Brain microvascular endothelial cell (primary cell): ENCODE data around the gene STAT3.

Experiments used
- DNase-seq: peaks from one replicate; pipeline ENCODE4 v3.0.0-alpha.2; 2020
- H3K27ac ChIP-seq: fragments of 250-450 bp; sonication (Bioruptor Pico); 2 replicates; pipeline ENCODE4 v1.5.1; 2020; ENCODE audit warnings: mild to moderate bottlenecking, moderate library complexity
- H3K27me3 ChIP-seq: fragments of 250-450 bp; sonication (Bioruptor Pico); replicated peaks from 2 replicates; pipeline ENCODE4 v1.5.1; 2020; ENCODE audit warnings: mild to moderate bottlenecking
- H3K36me3 ChIP-seq: fragments of 250-450 bp; sonication (Bioruptor Pico); replicated peaks from 2 replicates; pipeline ENCODE4 v1.5.1; 2020; ENCODE audit warnings: mild to moderate bottlenecking
- H3K4me3 ChIP-seq: 2 replicates; pipeline ENCODE4 v1.5.1; 2011; ENCODE audit warnings: low read depth, mild to moderate bottlenecking, control low read depth, low read length, moderate library complexity
- CTCF ChIP-seq: IDR thresholded peaks from 2 replicates; pipeline ENCODE4 v1.5.1; 2011; ENCODE audit warnings: low read depth, mild to moderate bottlenecking, moderate library complexity, low read length, control low read depth, inconsistent platforms; ENCODE audit errors: missing control alignments
- in situ Hi-C: cut with HindIII; loops from 2 replicates; pipeline ENCODE4 v1.10.0; 2017; ENCODE audit warnings: low sequenced_read_pairs, low pct_ligation_motif_present

STAT3 gene

DNA sequence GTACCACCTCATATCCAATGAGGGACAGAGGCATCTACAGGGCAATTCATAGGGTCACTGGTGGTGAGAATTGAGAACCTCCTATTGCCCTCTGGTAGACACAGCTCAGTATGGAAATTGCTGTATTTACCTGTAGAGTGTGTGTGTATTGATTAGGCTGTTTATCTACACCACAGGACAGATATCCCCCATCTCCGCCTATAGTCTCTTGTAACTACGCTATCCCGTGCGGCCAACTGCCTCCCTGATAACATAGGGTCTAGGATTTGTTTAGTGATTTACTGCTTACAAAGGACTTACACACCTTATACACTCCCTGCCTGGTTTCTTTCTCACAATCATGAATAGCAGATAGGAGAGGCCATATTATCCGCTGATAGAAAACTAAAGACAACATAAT is 1.7 kb upstream of the STAT3 start:
- in situ Hi-C loops = no loop called here
- no peak for DNase-seq
- H3K4me3 ChIP-seq = no peak overlapping the region
- no peak overlapping the region for H3K27ac ChIP-seq
- H3K27me3 ChIP-seq = no peaks in the 10 kb centered on the region
- H3K36me3 ChIP-seq = no peaks in the 10 kb centered on the region
- TF ChIP-seq CTCF = no peak

- Histone ChIP-seq H3K4me3 (peak overlapping the region; percentile 45), H3K27me3 (no peaks in the 10 kb centered on the region), H3K27ac (peak overlapping the region; percentile 90), H3K36me3 (no peaks in the 10 kb centered on the region)
- in situ Hi-C loops = no loop called here
- DNase-seq = no peak
- no peak for TF ChIP-seq CTCF
Observed at GRCh38 chr17:42389135-42389417, 834 bp upstream of the STAT3 start.

- in situ Hi-C loops = no loop called here
- no peak for DNase-seq
- Histone ChIP-seq H3K4me3 (peak overlapping the region; percentile 93), H3K27ac (peak overlapping the region; percentile 82), H3K36me3 (no peaks in the 10 kb centered on the region), H3K27me3 (no peaks in the 10 kb centered on the region)
- no peak for TF ChIP-seq CTCF
Observed at GRCh38 chr17:42387661-42388380, 421 bp downstream of the STAT3 start.

- Histone ChIP-seq H3K36me3 (no peaks in the 10 kb centered on the region), H3K27ac (no peak overlapping the region), H3K27me3 (no peaks in the 10 kb centered on the region), H3K4me3 (peak overlapping the region; percentile 93)
- DNase-seq = no peak
- no peak for TF ChIP-seq CTCF
- in situ Hi-C loops = no loop called here
Observed at GRCh38 chr17:42386777-42387657, 1.2 kb downstream of the STAT3 start.

GRCh38 chr17:42381898-42382297 is 6.3 kb downstream of the STAT3 start:
- H3K27ac ChIP-seq = no peak overlapping the region
- in situ Hi-C loops = no loop called here
- no peak for TF ChIP-seq CTCF

More at GRCh38 chr17:42381898-42382297, 6.3 kb downstream of the STAT3 start:
- DNase-seq = no peak
- no peak overlapping the region for H3K4me3 ChIP-seq
- peaks cover 3% of the 10 kb centered on the region for H3K36me3 ChIP-seq
- H3K27me3 ChIP-seq = no peaks in the 10 kb centered on the region
